Neural cell (in vitro differentiated cells): ENCODE data around the gene COX4I1.

Experiments used
- EP300 ChIP-seq: fragments of 450-650 bp; conservative IDR thresholded peaks from 2 replicates; pipeline ENCODE4 v1.6.1; 2014; ENCODE audit warnings: antibody characterized with exemption, mild to moderate bottlenecking, moderate library complexity; ENCODE audit not compliant: poor library complexity, severe bottlenecking
- EZH2 ChIP-seq: fragments of 200-600, 300-800 bp; shearing (Covaris generic), sonication (generic); IDR thresholded peaks from 2 replicates; pipeline ENCODE4 v1.6.1; 2014; ENCODE audit warnings: antibody characterized with exemption, low read length, borderline replicate concordance, mild to moderate bottlenecking; ENCODE audit not compliant: insufficient read depth, poor library complexity, severe bottlenecking
- MXI1 ChIP-seq: fragments of 450-650 bp; conservative IDR thresholded peaks from 2 replicates; pipeline ENCODE4 v1.6.1; 2014; ENCODE audit warnings: antibody characterized with exemption, mild to moderate bottlenecking; ENCODE audit not compliant: poor library complexity, severe bottlenecking
- POLR2AphosphoS5 ChIP-seq: IDR thresholded peaks from 2 replicates; pipeline ENCODE4 v1.6.1; 2012
- RAD21 ChIP-seq: fragments of 450-650 bp; conservative IDR thresholded peaks from 2 replicates; pipeline ENCODE4 v1.6.1; 2014; ENCODE audit warnings: antibody characterized with exemption, mild to moderate bottlenecking, moderate library complexity
- SMC3 ChIP-seq: fragments of 450-650 bp; conservative IDR thresholded peaks from 2 replicates; pipeline ENCODE4 v1.6.1; 2014; ENCODE audit warnings: antibody characterized with exemption, mild to moderate bottlenecking, moderate library complexity; ENCODE audit not compliant: poor library complexity
- TAF1 ChIP-seq: IDR thresholded peaks from 2 replicates; pipeline ENCODE4 v1.6.1; 2012; ENCODE audit warnings: low read depth
- TF ChIP-seq, protein P1 (sequence below): fragments of 450-650 bp; IDR thresholded peaks from 2 replicates; pipeline ENCODE4 v1.5.1; 2014; ENCODE audit warnings: antibody characterized with exemption, mild to moderate bottlenecking, moderate library complexity; ENCODE audit not compliant: poor library complexity, severe bottlenecking
- TF ChIP-seq, protein P2 (sequence below): IDR thresholded peaks from 2 replicates; pipeline ENCODE4 v1.6.1; 2012; ENCODE audit warnings: borderline replicate concordance

DNA sequence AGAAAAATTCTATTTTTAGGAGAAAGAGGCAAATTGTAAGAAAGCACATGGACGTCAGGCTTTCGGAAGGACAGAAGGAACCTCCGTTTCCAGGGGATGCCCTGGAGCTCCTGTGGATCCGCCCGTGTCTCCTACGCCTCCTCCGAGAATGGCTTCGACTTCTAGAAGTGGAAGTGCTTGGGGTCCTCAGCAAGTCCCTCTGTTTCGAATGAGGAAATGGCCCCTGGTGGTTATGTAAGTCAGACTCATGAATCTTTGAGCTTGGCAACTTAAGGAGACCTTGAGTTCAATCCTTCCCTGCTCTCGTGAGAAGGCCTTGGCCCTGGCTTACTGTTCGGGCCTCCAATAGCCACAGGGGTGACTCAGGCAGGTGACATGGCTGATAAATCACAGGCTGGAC lies 38.9 kb downstream of the COX4I1 start:
- TF ChIP-seq, protein P1, sequence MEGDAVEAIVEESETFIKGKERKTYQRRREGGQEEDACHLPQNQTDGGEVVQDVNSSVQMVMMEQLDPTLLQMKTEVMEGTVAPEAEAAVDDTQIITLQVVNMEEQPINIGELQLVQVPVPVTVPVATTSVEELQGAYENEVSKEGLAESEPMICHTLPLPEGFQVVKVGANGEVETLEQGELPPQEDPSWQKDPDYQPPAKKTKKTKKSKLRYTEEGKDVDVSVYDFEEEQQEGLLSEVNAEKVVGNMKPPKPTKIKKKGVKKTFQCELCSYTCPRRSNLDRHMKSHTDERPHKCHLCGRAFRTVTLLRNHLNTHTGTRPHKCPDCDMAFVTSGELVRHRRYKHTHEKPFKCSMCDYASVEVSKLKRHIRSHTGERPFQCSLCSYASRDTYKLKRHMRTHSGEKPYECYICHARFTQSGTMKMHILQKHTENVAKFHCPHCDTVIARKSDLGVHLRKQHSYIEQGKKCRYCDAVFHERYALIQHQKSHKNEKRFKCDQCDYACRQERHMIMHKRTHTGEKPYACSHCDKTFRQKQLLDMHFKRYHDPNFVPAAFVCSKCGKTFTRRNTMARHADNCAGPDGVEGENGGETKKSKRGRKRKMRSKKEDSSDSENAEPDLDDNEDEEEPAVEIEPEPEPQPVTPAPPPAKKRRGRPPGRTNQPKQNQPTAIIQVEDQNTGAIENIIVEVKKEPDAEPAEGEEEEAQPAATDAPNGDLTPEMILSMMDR: no peak
- TF ChIP-seq EP300: no peak
- TF ChIP-seq, protein P2, sequence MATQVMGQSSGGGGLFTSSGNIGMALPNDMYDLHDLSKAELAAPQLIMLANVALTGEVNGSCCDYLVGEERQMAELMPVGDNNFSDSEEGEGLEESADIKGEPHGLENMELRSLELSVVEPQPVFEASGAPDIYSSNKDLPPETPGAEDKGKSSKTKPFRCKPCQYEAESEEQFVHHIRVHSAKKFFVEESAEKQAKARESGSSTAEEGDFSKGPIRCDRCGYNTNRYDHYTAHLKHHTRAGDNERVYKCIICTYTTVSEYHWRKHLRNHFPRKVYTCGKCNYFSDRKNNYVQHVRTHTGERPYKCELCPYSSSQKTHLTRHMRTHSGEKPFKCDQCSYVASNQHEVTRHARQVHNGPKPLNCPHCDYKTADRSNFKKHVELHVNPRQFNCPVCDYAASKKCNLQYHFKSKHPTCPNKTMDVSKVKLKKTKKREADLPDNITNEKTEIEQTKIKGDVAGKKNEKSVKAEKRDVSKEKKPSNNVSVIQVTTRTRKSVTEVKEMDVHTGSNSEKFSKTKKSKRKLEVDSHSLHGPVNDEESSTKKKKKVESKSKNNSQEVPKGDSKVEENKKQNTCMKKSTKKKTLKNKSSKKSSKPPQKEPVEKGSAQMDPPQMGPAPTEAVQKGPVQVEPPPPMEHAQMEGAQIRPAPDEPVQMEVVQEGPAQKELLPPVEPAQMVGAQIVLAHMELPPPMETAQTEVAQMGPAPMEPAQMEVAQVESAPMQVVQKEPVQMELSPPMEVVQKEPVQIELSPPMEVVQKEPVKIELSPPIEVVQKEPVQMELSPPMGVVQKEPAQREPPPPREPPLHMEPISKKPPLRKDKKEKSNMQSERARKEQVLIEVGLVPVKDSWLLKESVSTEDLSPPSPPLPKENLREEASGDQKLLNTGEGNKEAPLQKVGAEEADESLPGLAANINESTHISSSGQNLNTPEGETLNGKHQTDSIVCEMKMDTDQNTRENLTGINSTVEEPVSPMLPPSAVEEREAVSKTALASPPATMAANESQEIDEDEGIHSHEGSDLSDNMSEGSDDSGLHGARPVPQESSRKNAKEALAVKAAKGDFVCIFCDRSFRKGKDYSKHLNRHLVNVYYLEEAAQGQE: no peak
- no peak for TF ChIP-seq POLR2AphosphoS5
- no peak for TF ChIP-seq MXI1
- no peak for TF ChIP-seq SMC3
- TF ChIP-seq EZH2: no peak
- no peak for TF ChIP-seq TAF1
- TF ChIP-seq RAD21: no peak
